ENCODE results near the gene SUFU.

DNA sequence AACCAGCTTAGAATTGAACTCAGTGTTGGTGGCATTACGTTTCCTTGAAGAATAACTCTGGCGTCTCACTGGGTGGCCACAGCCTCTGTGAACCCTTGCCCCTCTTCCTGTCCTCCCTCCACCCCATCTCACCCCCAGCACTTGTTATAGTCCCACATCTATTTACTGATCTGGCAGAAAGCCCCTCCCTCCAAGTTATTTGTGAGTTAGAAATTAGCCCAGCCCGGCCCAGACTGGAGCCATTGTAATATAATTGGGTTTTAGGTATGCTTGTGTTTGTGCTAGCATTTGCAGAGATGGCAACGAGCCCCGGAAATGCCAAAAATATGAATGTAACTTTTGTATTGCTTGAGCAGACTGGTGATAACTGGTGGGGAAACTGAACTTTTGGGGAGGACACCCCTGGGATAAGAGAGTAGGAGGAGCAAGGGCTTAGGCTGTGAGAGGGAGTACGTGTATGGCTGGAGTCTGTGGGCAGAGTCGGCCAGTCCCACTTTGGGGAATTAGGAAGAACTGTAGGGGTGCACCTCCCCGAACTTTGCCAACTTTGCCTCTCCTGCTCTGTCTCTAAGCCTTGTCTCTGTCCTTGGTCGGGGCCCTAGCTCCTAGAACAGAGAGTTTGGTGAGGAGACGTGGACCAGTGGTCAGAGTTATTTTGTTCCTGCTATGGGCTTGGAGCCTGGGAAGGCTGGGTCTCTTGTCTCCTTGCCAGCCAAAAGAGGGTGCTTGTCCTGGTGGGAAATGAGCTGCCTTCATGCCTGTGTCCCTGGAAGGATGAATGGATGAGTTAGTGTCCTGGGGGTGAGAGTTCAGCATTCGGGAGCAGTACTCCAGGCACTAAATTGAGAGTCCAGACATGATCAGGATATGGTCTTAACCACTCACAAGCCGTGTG is 121.2 kb downstream of the SUFU start:
- TF ChIP-seq, protein P1, sequence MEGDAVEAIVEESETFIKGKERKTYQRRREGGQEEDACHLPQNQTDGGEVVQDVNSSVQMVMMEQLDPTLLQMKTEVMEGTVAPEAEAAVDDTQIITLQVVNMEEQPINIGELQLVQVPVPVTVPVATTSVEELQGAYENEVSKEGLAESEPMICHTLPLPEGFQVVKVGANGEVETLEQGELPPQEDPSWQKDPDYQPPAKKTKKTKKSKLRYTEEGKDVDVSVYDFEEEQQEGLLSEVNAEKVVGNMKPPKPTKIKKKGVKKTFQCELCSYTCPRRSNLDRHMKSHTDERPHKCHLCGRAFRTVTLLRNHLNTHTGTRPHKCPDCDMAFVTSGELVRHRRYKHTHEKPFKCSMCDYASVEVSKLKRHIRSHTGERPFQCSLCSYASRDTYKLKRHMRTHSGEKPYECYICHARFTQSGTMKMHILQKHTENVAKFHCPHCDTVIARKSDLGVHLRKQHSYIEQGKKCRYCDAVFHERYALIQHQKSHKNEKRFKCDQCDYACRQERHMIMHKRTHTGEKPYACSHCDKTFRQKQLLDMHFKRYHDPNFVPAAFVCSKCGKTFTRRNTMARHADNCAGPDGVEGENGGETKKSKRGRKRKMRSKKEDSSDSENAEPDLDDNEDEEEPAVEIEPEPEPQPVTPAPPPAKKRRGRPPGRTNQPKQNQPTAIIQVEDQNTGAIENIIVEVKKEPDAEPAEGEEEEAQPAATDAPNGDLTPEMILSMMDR (IDR thresholded peaks at IDR 0.05), result no peak
- TF ChIP-seq POLR2A (IDR thresholded peaks at IDR 0.05), result no peak
